H1 (cell line): Measurements from ENCODE around the gene SGCD. TPM values are rescaled to one million over a fixed set of nuclear protein-coding genes. Genes with fewer than 3 reads are reported as not detected.

Experiments
- CTCF ChIA-PET: fragments of 300-600 bp; sonication (Branson Sonifier 250); formaldehyde crosslinking; loops from one replicate; lab custom pipeline; 2021; ENCODE audit not compliant: partially characterized antibody; lab: Charles Lee
- POLR2A ChIA-PET: fragments of 300-600 bp; sonication (Branson Sonifier 250); formaldehyde crosslinking; loops from one replicate; lab custom pipeline; 2021; ENCODE audit warnings: inconsistent platforms; ENCODE audit not compliant: partially characterized antibody; lab: Charles Lee
- DNase-seq, 2 experiments: peaks; one replicate each; pipeline versions ENCODE4 v3.0.0 to v3.0.0-alpha.2; 2010 to 2022; ENCODE audit warnings: low spot score in 2 of 2, low read depth in 1 of 2, mixed read lengths in 1 of 2
- FAIRE-seq: peaks from 2 replicates; lab custom pipeline; 2011; peaks lifted over from hg19 to GRCh38; lab: Jason Lieb, UNC
- H2AFZ ChIP-seq: 2 replicates; pipeline ENCODE4 v1.8.1; 2012; ENCODE audit warnings: low read length, inconsistent platforms
- H2AK5ac ChIP-seq: 2 replicates; pipeline ENCODE4 v1.6.1; 2013; ENCODE audit warnings: low read depth, low read length
- H2BK120ac ChIP-seq: replicated peaks from 2 replicates; pipeline ENCODE3; 2013; ENCODE audit warnings: low read depth, low read length, inconsistent platforms
- H2BK12ac ChIP-seq: 2 replicates; pipeline ENCODE4 v1.6.1; 2013; ENCODE audit warnings: low read depth, low read length
- H2BK15ac ChIP-seq: 2 replicates; pipeline ENCODE4 v1.6.1; 2013; ENCODE audit warnings: low read length
- H2BK20ac ChIP-seq: 2 replicates; pipeline ENCODE4 v1.6.1; 2013; ENCODE audit warnings: low read length
- H2BK5ac ChIP-seq: 2 replicates; pipeline ENCODE4 v1.6.1; 2013; ENCODE audit warnings: low read depth, low read length
- H3K14ac ChIP-seq: 2 replicates; pipeline ENCODE4 v1.6.1; 2013; ENCODE audit warnings: inconsistent platforms; ENCODE audit not compliant: insufficient read length
- H3K18ac ChIP-seq: 2 replicates; pipeline ENCODE4 v1.6.1; 2013; ENCODE audit warnings: low read length; ENCODE audit errors: extremely low read depth
- H3K23ac ChIP-seq: 2 replicates; pipeline ENCODE4 v1.6.1; 2013; ENCODE audit warnings: inconsistent platforms; ENCODE audit not compliant: insufficient read length
- H3K23me2 ChIP-seq: 2 replicates; pipeline ENCODE4 v1.6.1; 2013; ENCODE audit warnings: low read depth, low read length
- H3K27ac ChIP-seq: 2 replicates; pipeline ENCODE4 v1.6.1; 2011; ENCODE audit warnings: low read depth, low read length, inconsistent platforms
- H3K27me3 ChIP-seq, 4 experiments: replicated peaks in 1 of 4; 1 replicate in 1 of 4; 2 replicates in 3 of 4; pipeline versions ENCODE4 v1.6.1 to v1.8.1; 2011 to 2013; ENCODE audit warnings: low read length in 3 of 4, mild to moderate bottlenecking in 3 of 4, inconsistent platforms in 2 of 4, mixed read lengths in 2 of 4, moderate library complexity in 1 of 4; ENCODE audit not compliant: control insufficient read depth in 3 of 4, insufficient read depth in 3 of 4; ENCODE audit errors: extremely low read depth in 1 of 4
- H3K36me3 ChIP-seq, 4 experiments: 2 replicates each; pipeline versions ENCODE4 v1.6.1 to v1.8.1; 2011 to 2013; ENCODE audit warnings: mild to moderate bottlenecking in 4 of 4, low read length in 3 of 4, moderate library complexity in 2 of 4, control low read depth in 1 of 4, inconsistent platforms in 1 of 4; ENCODE audit not compliant: insufficient read depth in 4 of 4, control insufficient read depth in 2 of 4
- H3K4ac ChIP-seq: replicated peaks from 2 replicates; pipeline ENCODE3; 2013; ENCODE audit warnings: low read length, low read depth, mixed read lengths, inconsistent platforms; ENCODE audit not compliant: insufficient read length
- H3K4me1 ChIP-seq, 4 experiments: replicated peaks in 1 of 4; 1 replicate in 1 of 4; 2 replicates in 3 of 4; pipeline versions ENCODE4 v1.6.1 to v1.8.1; 2011 to 2013; ENCODE audit warnings: low read length in 3 of 4, inconsistent platforms in 2 of 4, mixed read lengths in 1 of 4; ENCODE audit not compliant: insufficient read depth in 4 of 4, control insufficient read depth in 3 of 4
- H3K4me2 ChIP-seq, 2 experiments: 2 replicates each; pipeline versions ENCODE4 v1.6.1 to v1.8.1; 2011 to 2013; ENCODE audit warnings: low read depth in 2 of 2, low read length in 2 of 2, control low read depth in 1 of 2, inconsistent platforms in 1 of 2, mild to moderate bottlenecking in 1 of 2; ENCODE audit not compliant: insufficient read depth in 1 of 2
- H3K4me3 ChIP-seq, 4 experiments: fragments of 200-600, 300-600 bp in 1 of 4; sonication (generic), shearing (Covaris generic), sonication (Bioruptor Twin) in 1 of 4; 2 replicates each; pipeline versions ENCODE4 v1.5.1 to v1.8.1; 2011 to 2016; ENCODE audit warnings: low read length in 4 of 4, low read depth in 3 of 4, control low read depth in 2 of 4, inconsistent platforms in 2 of 4, mild to moderate bottlenecking in 2 of 4, mixed read lengths in 1 of 4, moderate library complexity in 1 of 4; ENCODE audit not compliant: insufficient read depth in 2 of 4; ENCODE audit errors: extremely low read depth in 1 of 4
- H3K56ac ChIP-seq: replicated peaks from 2 replicates; pipeline ENCODE3; 2013; ENCODE audit warnings: low read depth, mild to moderate bottlenecking, mixed read lengths, low read length, inconsistent platforms; ENCODE audit not compliant: insufficient read length
- H3K79me1 ChIP-seq: 2 replicates; pipeline ENCODE4 v1.6.1; 2013; ENCODE audit warnings: low read depth, low read length, control low read depth
- H3K79me2 ChIP-seq, 2 experiments: 2 replicates each; pipeline versions ENCODE4 v1.6.1 to v1.8.1; 2012 to 2013; ENCODE audit warnings: low read length in 2 of 2, mild to moderate bottlenecking in 2 of 2, inconsistent platforms in 1 of 2; ENCODE audit not compliant: insufficient read depth in 2 of 2, control insufficient read depth in 1 of 2
- H3K9ac ChIP-seq, 4 experiments: replicated peaks in 1 of 4; 1 replicate in 1 of 4; 2 replicates in 3 of 4; pipeline versions ENCODE4 v1.6.1 to v1.8.1; 2011 to 2013; ENCODE audit warnings: low read depth in 3 of 4, low read length in 3 of 4, control low read depth in 2 of 4, mild to moderate bottlenecking in 2 of 4, moderate library complexity in 2 of 4, inconsistent platforms in 1 of 4; ENCODE audit errors: extremely low read depth in 1 of 4
- H3K9me3 ChIP-seq, 2 experiments: 2 replicates each; pipeline versions ENCODE4 v1.6.1 to v1.8.1; 2012 to 2013; ENCODE audit warnings: mild to moderate bottlenecking in 2 of 2, moderate library complexity in 2 of 2, control low read depth in 1 of 2, inconsistent platforms in 1 of 2, low read depth in 1 of 2, low read length in 1 of 2, mixed read lengths in 1 of 2; ENCODE audit not compliant: insufficient read depth in 2 of 2
- H4K20me1 ChIP-seq, 2 experiments: replicated peaks in 1 of 2; 2 replicates each; pipeline versions ENCODE3 to v1.8.1; 2011 to 2013; ENCODE audit warnings: inconsistent platforms in 2 of 2, low read length in 2 of 2, mild to moderate bottlenecking in 1 of 2; ENCODE audit not compliant: insufficient read depth in 2 of 2, control insufficient read depth in 1 of 2
- H4K5ac ChIP-seq: 2 replicates; pipeline ENCODE4 v1.6.1; 2013; ENCODE audit warnings: low read length, low read depth, mixed read lengths, inconsistent platforms; ENCODE audit not compliant: insufficient read length
- H4K8ac ChIP-seq: 2 replicates; pipeline ENCODE4 v1.8.0; 2013; ENCODE audit warnings: mild to moderate bottlenecking, moderate library complexity, low read length, inconsistent platforms; ENCODE audit not compliant: insufficient read depth; ENCODE audit errors: extremely low read depth
- H4K91ac ChIP-seq: replicated peaks from 2 replicates; pipeline ENCODE3; 2013; ENCODE audit warnings: low read length, mixed read lengths, inconsistent platforms; ENCODE audit not compliant: insufficient read length
- CHD2 ChIP-seq: IDR thresholded peaks from 2 replicates; pipeline ENCODE4 v1.6.1; 2012; ENCODE audit warnings: low read length, improper control_type of control experiment
- CREB1 ChIP-seq: IDR thresholded peaks from 2 replicates; pipeline ENCODE4 v1.6.1; 2012; ENCODE audit warnings: inconsistent platforms
- FOSL1 ChIP-seq: IDR thresholded peaks from 2 replicates; pipeline ENCODE4 v1.6.1; 2011; ENCODE audit warnings: mild to moderate bottlenecking, low read depth, low read length, moderate library complexity; ENCODE audit not compliant: insufficient read depth
- GABPA ChIP-seq: IDR thresholded peaks from 2 replicates; pipeline ENCODE4 v1.6.1; 2011; ENCODE audit warnings: mild to moderate bottlenecking, low read length, moderate library complexity, borderline replicate concordance; ENCODE audit not compliant: insufficient read depth
- GTF2F1 ChIP-seq: IDR thresholded peaks from 2 replicates; pipeline ENCODE4 v1.6.1; 2012; ENCODE audit warnings: low read depth, low read length, improper control_type of control experiment, borderline replicate concordance
- HDAC2 ChIP-seq, 2 experiments: fragments of 300-600 bp in 1 of 2; sonication (generic) in 1 of 2; IDR thresholded peaks; 2 replicates each; pipeline ENCODE4 v1.6.1; 2011 to 2012; ENCODE audit warnings: low read depth in 2 of 2, low read length in 2 of 2, mild to moderate bottlenecking in 2 of 2, moderate library complexity in 2 of 2, borderline replicate concordance in 1 of 2, inconsistent platforms in 1 of 2
- PHF8 ChIP-seq: fragments of 200-600 bp; sonication (generic); conservative IDR thresholded peaks from 2 replicates; pipeline ENCODE4 v1.7.1; 2012; ENCODE audit warnings: low read depth, mild to moderate bottlenecking, inconsistent platforms, low read length, moderate library complexity
- RBBP5 ChIP-seq: IDR thresholded peaks from 2 replicates; pipeline ENCODE4 v1.7.1; 2012; ENCODE audit warnings: low read depth, mild to moderate bottlenecking, inconsistent platforms, low read length, moderate library complexity, borderline replicate concordance
- USF2 ChIP-seq: IDR thresholded peaks from 2 replicates; pipeline ENCODE4 v1.6.1; 2011; ENCODE audit warnings: low read length, improper control_type of control experiment
- WGBS, 2 experiments: shearing (Covaris generic) in 1 of 2; methylation state at CpG; one replicate each; pipeline versions ENCODE4 v1.1.6 to v1.1.7; 2013 to 2015; ENCODE audit warnings: low lambda C conversion rate in 2 of 2, mixed read lengths in 2 of 2, inconsistent platforms in 1 of 2, low coverage in 1 of 2, missing lambda C conversion rate in 1 of 2; ENCODE audit not compliant: insufficient replicate concordance in 2 of 2, insufficient coverage in 1 of 2, insufficient read length in 1 of 2; ENCODE audit errors: extremely low coverage in 1 of 2, missing lambda C conversion rate in 1 of 2; 5-methylcytosine and 5-hydroxymethylcytosine counted together
- polyA plus RNA-seq, 7 experiments: library from polyadenylated mRNA; depleted of rRNA in 3 of 7; stranded (reverse) in 5 of 7; unstranded in 2 of 7; fragments of >200 nt in 5 of 7; fragments of 200-250 nt in 2 of 7; gene quantifications; 1 replicate in 5 of 7; 2 replicates in 1 of 7; 4 replicates in 1 of 7; pipeline versions ENCODE4 v1.2.1 to v1.2.3, GENCODE V29; 2011 to 2013; ENCODE audit warnings: missing spikeins in 2 of 7, mixed read lengths in 2 of 7
- total RNA-seq: library from RNA; stranded (reverse); fragmentation: NEBNext Ultra II Directional; extraction: Animal tissue kit (Norgen Biotek cat#: 25700); gene quantifications from 2 replicates; pipeline ENCODE4 v1.2.1, GENCODE V29; 2021

The SGCD gene
- total and polyA plus RNA-seq, 2 of the 8 experiments (the other 6 are each of a cell fraction or from before 2014, with no cell fraction given) = 0.04 to 0.08 TPM

- Histone ChIP-seq H3K23ac (no peak overlapping the region), H2BK12ac (no peak overlapping the region), H2BK20ac (no peak overlapping the region), H3K9me3 (no peaks in the 10 kb centered on the region), H3K36me3 (no peaks in the 10 kb centered on the region), H4K20me1 (no peaks in the 10 kb centered on the region), H3K14ac (no peak overlapping the region), H3K23me2 (no peaks in the 10 kb centered on the region), H2AK5ac (no peak overlapping the region), H3K4ac (no peak overlapping the region), H3K4me2 (no peak overlapping the region), H3K79me2 (no peaks in the 10 kb centered on the region), H4K91ac (no peak overlapping the region), H2BK5ac (no peak overlapping the region), H3K56ac (no peak overlapping the region), H2BK15ac (no peak overlapping the region), H3K27ac (no peak overlapping the region), H2AFZ (no peak overlapping the region), H4K5ac (no peak overlapping the region), H3K4me1 (no peaks in the 10 kb centered on the region), H2BK120ac (no peak overlapping the region), H4K8ac (no peak overlapping the region), H3K79me1 (no peaks in the 10 kb centered on the region), H3K27me3 (no peaks in the 10 kb centered on the region), H3K9ac (no peak overlapping the region), H3K18ac (no peak overlapping the region), H3K4me3 (no peak overlapping the region)
- CTCF ChIA-PET = no interaction called here
- POLR2A ChIA-PET = no interaction called here
- FAIRE-seq (no peak), DNase-seq (no peak)
- WGBS, 2 experiments = 94% methylated on average over 1 of the region's 1 CpG; no CpG with 5 or more reads in 1 of the 2 experiments
- TF ChIP-seq USF2 (no peak), FOSL1 (no peak), GTF2F1 (no peak), GABPA (no peak), CHD2 (no peak), CREB1 (no peak), PHF8 (no peak), RBBP5 (no peak), HDAC2 (IDR thresholded peaks at IDR 0.05; ENCODE audit: borderline replicate concordance in 1 of 2, low read depth in 2 of 2, low read length in 2 of 2) (no peak)
These were observed 267.4 kb downstream of the SGCD start for GRCh38 chr5:156594406-156594805.
